Measurements from ENCODE around the gene SEC16B. TPM values are rescaled to one million over a fixed set of nuclear protein-coding genes. Genes with fewer than 3 reads are reported as not detected.

The SEC16B gene
- total and polyA plus RNA-seq, 2 of the 13 experiments (the other 11 are each of a cell fraction or from before 2014, with no cell fraction given), result 4.6 to 5.8 TPM

GRCh38 chr1:177996957-177997356 lies 27.1 kb upstream of the SEC16B start:
- POLR2A ChIA-PET, result no interaction called here
- H3K79me2 ChIP-seq (ENCODE audit: insufficient read depth, low read length), result no peaks in the 10 kb centered on the region
- H3K4me3 ChIP-seq (replicated peaks in 1 of 3; ENCODE audit: insufficient read depth in 1 of 3, low read depth in 2 of 3, low read length in 3 of 3), result no peak overlapping the region
- H4K20me1 ChIP-seq (ENCODE audit: insufficient read depth, low read length), result no peaks in the 10 kb centered on the region
- no peaks in the 10 kb centered on the region for H3K4me1 ChIP-seq (ENCODE audit: insufficient read depth, low read length)
- TF ChIP-seq ZFP41 (CRISPR knock-in tag; IDR thresholded peaks at IDR 0.05; ENCODE audit: borderline replicate concordance) (no peak), MLLT10 (CRISPR knock-in tag; IDR thresholded peaks at IDR 0.05) (no peak), ZFP36 (IDR thresholded peaks at IDR 0.05; ENCODE audit: borderline replicate concordance, low read depth, low read length, partially characterized antibody) (no peak)
- no peak overlapping the region for H3K4me2 ChIP-seq (ENCODE audit: low read depth, low read length)
- no TSS peak for BruUV-seq (replicated peaks)
- FAIRE-seq, result no peak
- in situ Hi-C loops (cut with HindIII; ENCODE audit: extremely low pct_ligation_motif_present, low pct_unique_long_range_greater_than_20kb) (no loop called here), intact Hi-C loops (cut with micrococcal nuclease; ENCODE audit: unreplicated experiment) (no loop called here)
- WGBS (ENCODE audit: low lambda C conversion rate), result 75% methylated on average over 5 of the region's 5 CpGs
- H3K36me3 ChIP-seq (replicated peaks in 1 of 2; ENCODE audit: control insufficient read depth in 1 of 2, insufficient read depth in 2 of 2, low read length in 2 of 2), result no peaks in the 10 kb centered on the region
- no peak overlapping the region for H3K9ac ChIP-seq (ENCODE audit: insufficient read depth, low read depth, low read length)
- no peak overlapping the region for H3K27ac ChIP-seq (ENCODE audit: extremely low read length, insufficient read depth, low read length)
- no peak overlapping the region for H2AFZ ChIP-seq (ENCODE audit: low read length)
- no peak for DNase-seq (ENCODE audit: low spot score)
- no peaks in the 10 kb centered on the region for H3K9me3 ChIP-seq (ENCODE audit: low read length)
- H3K27me3 ChIP-seq (ENCODE audit: control insufficient read depth in 1 of 2, insufficient read depth in 2 of 2, low read length in 2 of 2), result no peaks in the 10 kb centered on the region
- CTCF ChIA-PET (ENCODE audit: low intra/inter-chr PET ratio, low total read pairs), result no interaction called here
- ATAC-seq, result no peak

DNA sequence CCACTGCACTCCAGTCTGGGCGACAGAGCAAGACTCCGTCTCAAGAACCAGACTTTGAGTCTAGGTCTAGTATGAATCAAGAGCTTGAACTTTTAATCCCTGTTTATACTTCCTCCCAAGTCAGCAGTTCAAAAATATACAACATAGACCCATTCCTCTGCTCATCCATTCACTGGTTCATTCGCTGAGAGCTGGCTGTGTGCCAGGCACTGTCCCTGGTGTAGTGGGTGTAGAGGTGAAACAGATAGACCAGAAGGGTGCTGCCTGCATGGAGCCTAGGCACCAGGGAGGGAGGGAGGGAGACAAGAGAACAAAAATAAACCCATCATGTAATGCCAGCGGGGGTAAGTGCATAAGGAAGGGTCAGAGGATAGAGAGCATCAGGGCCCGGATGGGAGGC lies 25.5 kb upstream of the SEC16B start:
- Histone ChIP-seq H2AFZ (ENCODE audit: low read length) (no peak overlapping the region), H4K20me1 (ENCODE audit: insufficient read depth, low read length) (no peaks in the 10 kb centered on the region), H3K9me3 (ENCODE audit: low read length) (no peaks in the 10 kb centered on the region), H3K27me3 (ENCODE audit: control insufficient read depth in 1 of 2, insufficient read depth in 2 of 2, low read length in 2 of 2) (no peaks in the 10 kb centered on the region), H3K79me2 (ENCODE audit: insufficient read depth, low read length) (no peaks in the 10 kb centered on the region), H3K27ac (ENCODE audit: extremely low read length, insufficient read depth, low read length) (no peak overlapping the region), H3K4me2 (ENCODE audit: low read depth, low read length) (no peak overlapping the region), H3K36me3 (replicated peaks in 1 of 2; ENCODE audit: control insufficient read depth in 1 of 2, insufficient read depth in 2 of 2, low read length in 2 of 2) (no peaks in the 10 kb centered on the region), H3K4me1 (ENCODE audit: insufficient read depth, low read length) (no peaks in the 10 kb centered on the region), H3K4me3 (replicated peaks in 1 of 3; ENCODE audit: insufficient read depth in 1 of 3, low read depth in 2 of 3, low read length in 3 of 3) (no peak overlapping the region), H3K9ac (ENCODE audit: insufficient read depth, low read depth, low read length) (no peak overlapping the region)
- DNase-seq (ENCODE audit: low spot score), result no peak
- CTCF ChIA-PET (ENCODE audit: low intra/inter-chr PET ratio, low total read pairs), result no interaction called here
- POLR2A ChIA-PET, result interaction anchor here (1.1 kb wide), 1 partner anchor 17 kb away, joined by 3 read pairs; no protein-coding TSS in a partner anchor
- no peak for FAIRE-seq
- intact Hi-C loops (cut with micrococcal nuclease; ENCODE audit: unreplicated experiment), result no loop called here
- BruUV-seq (replicated peaks), result no TSS peak
- 89% methylated on average over 5 of the region's 5 CpGs for WGBS (ENCODE audit: low lambda C conversion rate)
- TF ChIP-seq RELA (CRISPR knock-in tag; IDR thresholded peaks at IDR 0.05) (no peak), REXO4 (CRISPR knock-in tag; IDR thresholded peaks at IDR 0.05; ENCODE audit: borderline replicate concordance) (no peak), ZNF256 (CRISPR knock-in tag; conservative IDR thresholded peaks at IDR 0.05) (no peak)
- TF ChIP-seq, protein P1, sequence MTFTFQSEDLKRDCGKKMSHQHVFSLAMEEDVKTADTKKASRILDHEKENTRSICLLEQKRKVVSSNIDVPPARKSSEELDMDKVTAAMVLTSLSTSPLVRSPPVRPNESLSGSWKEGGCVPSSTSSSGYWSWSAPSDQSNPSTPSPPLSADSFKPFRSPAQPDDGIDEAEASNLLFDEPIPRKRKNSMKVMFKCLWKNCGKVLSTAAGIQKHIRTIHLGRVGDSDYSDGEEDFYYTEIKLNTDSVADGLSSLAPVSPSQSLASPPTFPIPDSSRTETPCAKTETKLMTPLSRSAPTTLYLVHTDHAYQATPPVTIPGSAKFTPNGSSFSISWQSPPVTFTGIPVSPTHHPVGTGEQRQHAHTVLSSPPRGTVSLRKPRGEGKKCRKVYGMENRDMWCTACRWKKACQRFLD (CRISPR knock-in tag; IDR thresholded peaks at IDR 0.05; ENCODE audit: borderline replicate concordance), result no peak
- TF ChIP-seq, protein P2, sequence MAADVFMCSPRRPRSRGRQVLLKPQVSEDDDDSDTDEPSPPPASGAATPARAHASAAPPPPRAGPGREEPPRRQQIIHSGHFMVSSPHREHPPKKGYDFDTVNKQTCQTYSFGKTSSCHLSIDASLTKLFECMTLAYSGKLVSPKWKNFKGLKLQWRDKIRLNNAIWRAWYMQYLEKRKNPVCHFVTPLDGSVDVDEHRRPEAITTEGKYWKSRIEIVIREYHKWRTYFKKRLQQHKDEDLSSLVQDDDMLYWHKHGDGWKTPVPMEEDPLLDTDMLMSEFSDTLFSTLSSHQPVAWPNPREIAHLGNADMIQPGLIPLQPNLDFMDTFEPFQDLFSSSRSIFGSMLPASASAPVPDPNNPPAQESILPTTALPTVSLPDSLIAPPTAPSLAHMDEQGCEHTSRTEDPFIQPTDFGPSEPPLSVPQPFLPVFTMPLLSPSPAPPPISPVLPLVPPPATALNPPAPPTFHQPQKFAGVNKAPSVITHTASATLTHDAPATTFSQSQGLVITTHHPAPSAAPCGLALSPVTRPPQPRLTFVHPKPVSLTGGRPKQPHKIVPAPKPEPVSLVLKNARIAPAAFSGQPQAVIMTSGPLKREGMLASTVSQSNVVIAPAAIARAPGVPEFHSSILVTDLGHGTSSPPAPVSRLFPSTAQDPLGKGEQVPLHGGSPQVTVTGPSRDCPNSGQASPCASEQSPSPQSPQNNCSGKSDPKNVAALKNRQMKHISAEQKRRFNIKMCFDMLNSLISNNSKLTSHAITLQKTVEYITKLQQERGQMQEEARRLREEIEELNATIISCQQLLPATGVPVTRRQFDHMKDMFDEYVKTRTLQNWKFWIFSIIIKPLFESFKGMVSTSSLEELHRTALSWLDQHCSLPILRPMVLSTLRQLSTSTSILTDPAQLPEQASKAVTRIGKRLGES (CRISPR knock-in tag; IDR thresholded peaks at IDR 0.05; ENCODE audit: borderline replicate concordance), result no peak
- in situ Hi-C loops (cut with HindIII; ENCODE audit: extremely low pct_ligation_motif_present, low pct_unique_long_range_greater_than_20kb), result no loop called here
- no peak for ATAC-seq

All from HepG2 (cell line).